NOMO-1 (cell line): ENCODE data around the gene KCNJ13.
A peak's percentile ranks its signal among the peaks of the same experiment; 100 is the strongest.

Source experiments
- DNase-seq, 2 experiments: peaks; one replicate each; lab custom pipeline; 2025; ENCODE audit not compliant: unreplicated experiment in 2 of 2; lab: John Stamatoyannopoulos, UW

Gene KCNJ13

DNA sequence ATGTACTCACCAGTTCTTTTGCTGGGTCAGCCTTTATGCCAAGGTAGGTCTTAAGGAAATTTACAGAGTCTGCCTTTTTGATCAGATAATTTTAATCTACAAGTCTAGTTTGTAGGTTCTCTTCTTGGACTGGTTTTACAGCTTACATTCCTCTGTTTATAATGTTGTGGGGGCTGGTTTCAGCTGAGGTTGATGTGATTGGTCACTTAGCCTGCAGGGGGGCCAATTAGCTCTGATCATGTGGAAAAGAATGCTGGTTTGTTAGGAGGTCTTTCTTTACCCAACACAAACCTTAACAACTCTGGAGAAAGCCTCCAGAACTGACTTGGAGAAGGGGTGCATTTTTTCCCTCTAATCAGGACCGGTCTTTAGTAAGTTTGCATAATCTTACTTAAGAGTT lies at the start of gene KCNJ13:
Gene KCNJ13 (minus strand): TSS at position 131 of the 400 bp plus-strand sequence. CDS start 5,203 bp downstream, outside the sequence.
- DNase-seq: no peak

DNA sequence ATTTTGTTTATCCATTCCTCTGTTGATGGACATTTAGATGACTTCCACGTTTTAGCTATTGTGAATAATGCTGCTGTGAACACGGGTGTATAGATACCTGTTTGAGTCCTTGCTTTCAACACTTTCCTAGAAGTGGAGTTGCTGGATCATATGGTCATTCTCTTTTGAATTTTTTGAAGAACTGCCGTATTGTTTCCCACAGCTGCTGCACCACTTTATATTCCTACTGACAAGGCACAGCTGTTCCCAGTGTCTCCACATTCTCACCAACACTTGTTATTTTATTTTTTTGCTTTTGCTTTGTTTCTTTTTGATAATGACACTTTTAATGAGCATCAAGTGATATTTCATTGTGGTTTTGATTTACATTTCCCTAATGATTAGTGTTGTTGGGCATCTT lies 41.4 kb upstream of the KCNJ13 start:
- DNase-seq: no peak

DNA sequence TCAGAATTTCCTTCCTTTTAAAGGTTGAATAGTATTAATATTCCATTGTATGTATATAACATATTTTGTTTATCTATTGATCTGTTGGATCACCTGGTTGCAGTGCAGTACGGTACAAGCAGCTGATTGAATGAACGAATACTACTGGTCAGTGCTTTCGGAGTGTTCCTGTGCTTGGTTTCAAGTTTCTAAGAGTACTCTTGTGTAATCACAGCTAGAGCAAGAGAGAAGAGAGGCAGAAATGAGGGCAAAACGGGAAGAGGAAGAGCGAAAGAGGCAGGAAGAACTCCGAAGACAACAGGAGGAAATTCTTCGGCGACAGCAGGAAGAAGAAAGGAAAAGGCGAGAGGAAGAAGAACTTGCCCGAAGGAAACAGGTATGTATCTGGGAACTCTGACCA lies 40.3 kb upstream of the KCNJ13 start:
- DNase-seq: peak; percentile 6 to 48

DNA sequence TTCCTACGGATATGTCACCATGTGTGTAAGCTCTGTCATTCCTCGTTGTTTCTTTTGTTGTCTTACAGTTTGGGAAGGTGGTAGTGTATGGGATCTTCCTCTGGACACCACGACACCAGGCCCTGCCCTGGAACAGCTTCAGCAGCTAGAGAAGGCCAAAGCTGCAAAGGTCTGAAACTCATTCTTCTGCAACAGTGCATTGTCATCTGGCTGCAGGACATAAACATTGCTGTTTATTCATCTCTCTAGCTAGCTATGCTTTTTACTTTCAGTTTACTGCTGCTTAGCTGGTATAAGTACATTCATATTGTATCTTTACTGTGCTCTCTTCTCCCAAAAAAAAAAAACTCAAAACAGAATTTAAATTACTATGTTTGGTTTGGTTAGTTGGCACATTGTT lies 39.2 kb upstream of the KCNJ13 start:
- DNase-seq: no peak

DNA sequence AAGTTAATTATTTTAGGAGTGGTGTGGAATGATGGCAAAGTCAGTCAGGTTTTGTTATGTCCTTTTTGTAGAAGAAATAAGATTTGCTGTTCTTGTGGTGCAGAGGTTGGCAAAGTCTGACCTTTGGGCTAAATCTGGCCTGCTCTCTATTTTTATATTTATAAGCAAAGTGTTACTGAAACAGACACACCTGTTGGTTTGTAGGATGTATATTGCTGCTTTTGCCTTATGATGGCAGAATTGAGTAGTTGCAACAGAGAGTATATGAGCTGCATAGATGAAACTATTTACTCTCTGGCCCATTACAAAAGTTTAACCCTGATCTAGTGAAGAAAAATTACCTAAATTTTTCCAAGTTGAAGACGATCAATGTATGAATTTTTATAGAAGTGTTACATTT lies 34.1 kb upstream of the KCNJ13 start:
- no peak for DNase-seq

DNA sequence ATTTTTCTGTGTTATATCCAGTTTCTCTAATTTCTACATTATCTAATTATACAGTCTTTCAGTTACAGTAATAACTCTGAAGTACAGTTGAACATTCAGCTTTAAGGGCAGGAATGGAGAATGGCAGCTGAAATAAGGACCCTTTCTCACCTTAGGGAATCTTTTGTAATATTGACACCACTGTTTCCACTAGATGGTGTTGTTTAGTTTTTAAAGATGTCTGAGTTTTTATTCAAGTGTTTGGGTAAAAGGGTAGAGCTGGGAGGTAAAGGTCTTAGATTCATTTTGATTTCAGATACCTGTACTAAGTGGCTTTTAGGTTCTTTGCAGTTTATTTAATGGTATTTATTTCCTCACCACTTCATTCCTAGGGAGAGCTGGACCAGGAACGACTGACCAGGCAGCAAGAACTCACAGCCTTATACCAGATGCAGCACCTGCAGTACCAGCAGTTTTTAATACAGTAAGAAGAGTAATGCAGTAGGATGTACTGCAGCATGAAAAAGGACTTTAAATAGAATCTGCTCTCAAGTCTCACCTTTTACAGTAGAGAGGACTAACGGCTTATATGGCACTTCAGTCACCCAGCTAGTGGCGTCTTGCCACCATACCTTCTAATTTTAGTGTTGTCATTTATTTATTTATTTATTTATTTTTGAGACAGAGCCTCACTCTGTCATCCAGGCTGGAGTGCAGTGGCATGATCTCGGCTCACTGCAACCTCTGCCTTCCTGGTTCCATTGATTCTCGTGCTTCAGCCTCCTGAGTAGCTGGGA lies 33.2 kb upstream of the KCNJ13 start:
- DNase-seq: no peak

DNA sequence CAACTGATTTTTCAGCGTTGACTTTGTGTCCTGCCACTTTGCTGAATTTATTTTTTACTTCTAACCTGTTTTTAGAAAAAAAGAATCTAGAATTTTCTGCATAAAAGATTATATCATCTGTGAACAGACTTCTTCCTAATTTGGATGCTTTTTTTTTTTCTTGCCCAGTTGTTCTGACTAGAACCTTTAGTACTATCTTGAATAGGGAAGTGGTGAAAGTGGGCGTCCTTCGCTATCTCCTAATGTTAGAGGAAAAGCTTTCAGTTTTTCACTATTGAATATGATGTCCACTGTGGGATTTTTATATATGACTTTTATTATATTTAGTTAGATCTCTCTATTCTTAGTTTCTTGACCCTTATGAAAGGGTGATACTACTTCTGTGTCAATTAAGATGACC lies 25.7 kb upstream of the KCNJ13 start:
- DNase-seq: no peak

DNA sequence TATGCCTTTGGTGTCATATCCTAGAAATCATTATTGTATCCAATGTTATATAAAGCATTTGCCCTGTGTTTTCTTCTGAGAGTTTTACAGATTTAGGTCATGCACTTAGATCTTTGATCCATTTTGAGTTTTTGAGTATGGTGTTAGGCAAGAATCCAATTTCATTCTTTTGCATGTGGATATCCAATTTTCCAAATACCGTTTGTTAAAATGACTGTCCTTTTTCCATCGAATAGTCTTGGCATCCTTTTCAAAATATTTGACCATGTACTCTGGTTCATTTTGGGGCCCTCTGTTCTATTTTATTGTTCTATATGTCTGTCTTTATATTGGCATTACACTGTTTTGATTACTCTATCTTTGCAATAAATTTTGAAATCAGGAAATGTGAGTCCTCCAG lies 23.8 kb upstream of the KCNJ13 start:
- DNase-seq: no peak

DNA sequence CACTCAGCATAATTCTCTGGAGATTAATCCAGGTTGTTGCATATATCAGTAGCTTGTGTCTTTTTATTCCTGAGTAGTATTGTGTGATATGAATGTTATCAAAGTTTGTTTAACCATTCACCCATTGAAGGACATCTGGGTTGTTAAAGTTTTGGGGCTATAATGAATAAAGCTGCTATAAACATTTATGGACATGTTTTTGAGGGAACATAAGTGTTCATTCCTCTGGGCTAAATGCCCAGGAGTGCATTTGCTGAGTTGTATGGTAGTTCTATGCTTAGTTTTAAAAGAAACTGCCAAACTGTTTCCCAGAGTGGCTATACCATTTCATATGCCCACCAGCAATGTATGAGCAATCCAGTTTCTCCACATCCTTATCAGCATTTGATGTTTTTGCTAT lies 21.8 kb upstream of the KCNJ13 start:
- DNase-seq: no peak

DNA sequence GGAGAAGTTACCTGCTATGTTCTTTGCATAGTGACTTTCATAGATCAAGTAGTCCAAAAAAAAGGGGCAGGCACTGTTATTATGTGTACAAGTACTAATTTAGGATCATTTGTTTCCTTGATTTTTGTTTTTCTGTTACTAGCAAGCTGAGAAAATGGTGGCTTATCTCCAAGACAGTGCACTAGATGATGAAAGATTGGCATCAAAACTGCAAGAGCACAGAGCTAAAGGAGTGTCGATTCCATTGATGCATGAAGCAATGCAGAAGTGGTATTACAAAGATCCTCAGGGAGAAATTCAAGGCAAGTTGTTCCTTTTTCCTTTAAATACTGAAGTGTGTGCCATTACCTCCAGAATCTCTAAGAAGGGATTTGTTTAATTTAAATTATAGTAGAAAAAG lies 19.6 kb upstream of the KCNJ13 start:
- no peak for DNase-seq

DNA sequence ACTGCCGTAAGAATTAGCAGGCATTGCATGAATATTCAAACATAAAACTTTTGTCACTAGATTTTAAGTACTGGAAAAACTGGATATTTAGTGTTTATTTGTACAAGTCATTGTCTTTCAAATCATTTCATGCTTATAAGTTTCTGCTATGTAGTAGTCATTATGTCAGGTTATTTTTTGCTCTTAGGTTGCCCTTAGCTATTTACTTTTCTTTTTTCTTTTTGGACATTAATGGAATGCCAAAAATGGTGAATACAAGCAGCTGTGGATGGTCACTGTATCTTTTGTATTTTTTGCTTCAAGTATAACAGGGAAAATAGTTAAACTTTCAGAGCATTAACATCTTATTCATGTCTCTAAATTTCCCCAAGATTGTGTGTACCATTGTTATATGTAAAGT lies 18.6 kb upstream of the KCNJ13 start:
- DNase-seq: no peak

DNA sequence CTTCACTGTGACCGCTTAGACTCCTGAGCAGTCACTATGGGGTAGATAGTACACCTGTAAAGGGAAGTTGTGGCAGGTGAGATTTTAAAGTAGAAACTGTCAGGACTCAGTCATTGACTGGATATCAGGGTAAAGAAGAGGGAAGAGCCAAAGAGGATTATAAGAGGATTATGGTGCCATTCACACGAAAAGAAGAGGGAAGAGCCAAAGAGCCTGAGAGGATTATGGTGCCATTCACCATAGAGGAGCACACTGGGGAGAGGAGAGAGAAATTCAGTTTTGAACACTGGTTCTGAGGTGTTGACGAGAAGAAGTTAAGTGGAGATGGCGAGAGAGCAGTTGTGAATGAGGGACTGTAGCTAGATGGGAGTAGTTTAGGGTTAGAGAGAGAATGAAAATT lies 16.9 kb upstream of the KCNJ13 start:
- no peak for DNase-seq

DNA sequence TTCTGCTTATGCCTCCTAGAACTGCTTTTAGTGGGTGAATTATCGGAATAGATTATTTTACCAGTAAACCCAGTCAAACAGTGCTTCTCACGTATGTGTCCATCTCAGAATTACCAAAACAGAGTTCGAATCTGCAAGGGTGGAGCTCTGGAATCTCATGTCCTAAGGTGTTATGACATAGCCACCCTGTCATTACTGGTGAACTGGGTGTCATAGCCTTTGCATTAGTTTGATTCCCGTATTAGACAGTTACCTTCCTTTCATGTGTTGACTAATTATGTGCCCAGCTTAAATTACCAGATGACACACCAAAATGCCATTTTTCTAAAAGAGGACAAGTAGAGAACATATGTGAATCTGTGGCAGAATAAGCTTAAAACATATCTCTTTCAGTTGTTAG lies 15.2 kb upstream of the KCNJ13 start:
- DNase-seq: no peak

DNA sequence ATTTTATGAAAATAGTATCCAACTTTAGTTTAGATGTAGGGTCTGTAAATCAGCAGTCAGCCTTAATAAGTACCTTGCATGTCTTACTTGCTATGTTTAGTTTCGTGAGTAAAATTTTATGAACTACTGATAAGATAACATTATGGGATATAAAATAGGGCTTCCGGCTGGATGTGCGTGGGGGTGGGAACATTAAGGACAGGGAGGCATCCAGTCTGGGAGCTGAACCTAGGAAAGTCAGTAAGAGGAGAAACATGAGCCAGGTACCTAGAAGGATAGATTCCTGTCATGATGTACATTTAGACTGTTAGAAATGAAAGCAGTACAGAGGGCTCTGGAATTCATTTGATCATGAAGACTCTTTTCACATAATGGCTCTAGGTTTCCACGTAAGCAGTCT lies 12.7 kb upstream of the KCNJ13 start:
- DNase-seq: no peak

DNA sequence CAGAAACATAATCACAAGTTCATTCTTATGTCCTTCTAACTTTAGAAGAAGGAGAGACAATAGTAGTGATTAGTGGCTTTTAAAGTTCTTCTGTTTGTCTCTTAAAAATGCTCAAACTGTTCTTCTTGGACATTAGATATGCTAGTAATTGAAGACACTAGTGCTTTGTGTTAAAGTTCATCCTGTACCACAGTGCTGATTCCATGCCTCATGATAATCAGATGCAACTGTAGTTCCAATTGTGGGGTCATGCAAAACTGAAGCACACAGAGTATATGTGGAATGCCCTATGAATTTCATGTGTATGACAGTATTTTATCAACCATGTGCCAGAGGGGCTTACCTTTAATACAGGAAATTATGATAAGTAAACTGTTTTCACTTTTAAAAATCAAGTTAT lies 11.4 kb upstream of the KCNJ13 start:
- DNase-seq: no peak

DNA sequence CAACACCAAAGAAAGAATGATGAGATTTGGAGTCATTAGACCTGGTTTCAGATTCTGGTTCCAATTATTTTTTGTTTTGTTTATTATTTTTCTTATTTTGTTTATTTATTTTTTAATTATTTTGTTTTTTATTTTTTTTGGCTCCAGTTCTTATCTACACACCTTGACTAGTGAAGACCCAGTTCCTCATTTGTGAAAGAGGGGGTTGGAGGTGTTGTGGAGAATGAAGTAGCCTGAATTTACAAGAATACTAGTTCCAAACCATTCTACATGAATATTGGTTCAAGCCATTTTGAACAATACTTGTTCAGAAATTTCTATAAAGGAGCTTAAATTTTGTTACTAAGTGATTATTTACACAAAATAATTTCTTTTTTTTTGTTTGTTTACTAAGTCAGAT lies 6.9 kb upstream of the KCNJ13 start:
- no peak for DNase-seq

DNA sequence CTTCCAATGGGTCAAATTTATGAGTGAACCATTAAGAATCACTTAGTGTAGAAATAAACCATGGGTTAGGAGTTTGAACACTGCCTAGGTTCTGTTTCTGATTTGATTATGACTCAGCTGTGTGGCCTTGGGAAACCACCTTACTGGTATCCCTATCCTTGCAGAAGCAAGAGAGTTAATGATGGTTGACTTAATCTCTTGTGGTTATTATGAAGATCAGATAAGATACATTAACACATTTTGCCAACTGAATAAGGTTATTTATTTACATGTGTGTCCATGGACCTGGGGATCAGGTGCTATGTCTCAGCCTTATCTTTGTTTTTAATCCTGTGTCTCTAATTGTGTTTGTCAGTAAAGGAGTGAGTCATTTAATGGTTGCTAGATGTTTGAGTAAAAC lies 5.4 kb upstream of the KCNJ13 start:
- DNase-seq: no peak

DNA sequence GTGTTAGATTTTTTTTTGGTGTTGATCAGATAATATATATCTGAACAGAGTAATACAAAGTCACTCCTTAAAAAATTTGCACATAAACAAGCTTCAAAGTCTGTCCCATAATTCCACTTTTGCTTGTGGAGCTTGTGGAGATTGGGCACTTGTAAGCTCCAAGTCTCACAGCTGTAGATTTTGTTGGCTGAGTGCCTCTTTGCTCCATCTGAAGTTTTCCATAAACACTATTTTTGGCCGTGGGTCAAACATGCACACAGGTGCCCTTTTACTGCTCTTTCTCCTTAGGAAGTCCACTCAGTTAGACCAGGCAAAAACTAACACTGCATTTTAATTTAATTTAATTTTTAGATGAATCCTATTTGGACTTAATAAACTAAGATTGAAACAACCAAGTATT lies 3.6 kb upstream of the KCNJ13 start:
- no peak for DNase-seq

DNA sequence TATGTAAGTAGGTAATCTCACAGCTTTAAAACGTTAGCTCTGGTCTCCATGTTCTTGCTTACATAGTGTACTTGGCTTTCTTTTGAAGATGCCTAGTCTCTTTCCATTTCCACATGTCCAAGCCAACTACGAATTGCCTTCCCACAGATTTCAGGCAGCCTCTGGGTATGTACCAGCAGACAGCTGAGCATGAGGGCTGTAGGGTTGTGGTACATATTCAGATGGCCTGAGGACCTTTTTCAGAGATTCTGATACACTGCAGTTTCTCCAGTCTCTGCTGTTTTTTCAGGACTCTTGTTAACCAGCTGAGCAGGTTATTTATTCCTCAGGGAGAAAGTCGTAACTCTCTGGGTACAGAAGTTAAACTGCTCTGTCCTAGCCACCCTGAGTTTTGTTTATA lies 3.1 kb upstream of the KCNJ13 start:
- no peak for DNase-seq

DNA sequence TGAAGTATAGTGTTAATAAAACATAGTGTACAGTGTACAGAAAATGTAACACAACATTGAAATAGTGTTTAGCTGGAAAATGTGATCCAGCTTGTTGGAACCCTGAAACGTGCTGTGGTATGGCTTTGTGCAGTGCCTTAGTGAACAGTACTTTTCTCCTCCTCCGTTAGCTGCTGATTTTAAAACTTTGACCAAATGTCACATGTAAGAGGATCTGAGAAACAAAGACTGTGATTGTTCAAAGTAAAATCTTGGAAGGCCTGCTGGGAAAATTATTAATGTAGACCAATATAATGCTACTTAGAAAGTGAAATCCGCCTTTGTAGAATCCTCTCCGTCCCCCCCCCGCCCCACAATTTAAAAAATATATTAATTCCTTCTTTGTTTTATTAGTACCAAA lies 911 bp upstream of the KCNJ13 start:
- no peak for DNase-seq

DNA sequence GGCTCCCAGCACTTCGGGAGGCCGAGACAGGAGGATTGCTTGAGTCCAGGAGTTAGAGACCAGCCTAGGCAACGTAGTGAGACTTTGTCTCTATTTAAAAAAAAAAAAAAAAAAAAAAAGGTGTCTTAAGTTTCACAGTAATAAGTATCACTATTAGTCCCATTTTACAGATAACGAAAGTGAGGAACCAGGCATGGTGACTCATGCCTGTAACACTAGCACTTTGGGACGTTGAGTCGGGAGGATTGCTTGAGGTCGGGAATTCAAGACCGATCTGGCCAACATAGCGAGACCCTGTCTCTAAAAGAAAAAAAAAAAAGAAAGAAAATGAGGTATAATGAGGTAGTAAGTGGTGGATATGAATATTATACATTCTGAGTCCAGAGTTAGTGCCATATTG lies 2.5 kb downstream of the KCNJ13 start:
- DNase-seq: no peak

DNA sequence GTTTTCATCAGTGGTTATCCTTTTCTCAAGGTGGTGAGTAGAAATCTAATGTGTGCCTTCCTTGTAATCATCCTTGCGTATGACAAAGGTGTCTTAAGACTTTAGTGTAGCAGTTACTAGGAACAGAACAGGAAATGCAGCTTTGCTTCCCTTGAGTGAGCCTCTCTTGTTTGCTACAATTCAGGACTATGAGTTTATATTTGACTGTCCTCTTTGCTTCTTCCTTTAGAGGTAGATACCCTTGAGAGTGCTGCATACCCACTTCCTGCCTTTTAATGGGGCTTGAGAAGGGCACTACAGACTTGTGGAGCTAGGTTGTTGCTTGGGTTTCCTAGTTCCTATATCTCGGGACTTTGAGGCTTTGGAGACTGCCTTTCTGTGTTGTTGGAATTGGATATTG lies 3.8 kb downstream of the KCNJ13 start:
- no peak for DNase-seq

DNA sequence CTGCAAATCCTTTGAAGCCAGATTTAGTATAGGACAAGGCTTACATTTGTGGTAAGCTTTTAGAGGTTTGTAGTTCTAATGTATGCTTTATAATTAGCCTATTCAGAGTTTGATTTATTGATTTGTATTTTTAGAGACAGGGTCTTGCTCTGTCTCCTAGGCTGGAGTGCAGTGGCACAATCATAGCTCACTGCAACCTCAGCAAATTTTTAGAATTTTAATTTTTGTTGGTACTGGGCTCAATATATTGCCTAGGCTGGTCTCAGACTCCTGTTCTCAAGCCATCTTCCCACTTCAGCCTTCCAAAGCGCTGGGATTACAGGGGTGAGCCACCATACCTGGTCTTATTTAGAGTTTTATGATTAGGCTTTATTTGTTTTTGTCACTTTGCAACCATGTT lies 4.5 kb downstream of the KCNJ13 start:
- no peak for DNase-seq
